GM04503 (cell line): ENCODE measurements around the gene ZBTB20.

ENCODE experiments used
- DNase-seq: peaks from one replicate; pipeline ENCODE4 v3.0.0-alpha.2; 2012; ENCODE audit warnings: low read depth

ZBTB20 gene

GRCh38 chr3:114928989-114929640, 218.0 kb downstream of the ZBTB20 start:
- DNase-seq, result no peak

- no peak for DNase-seq
Measured at GRCh38 chr3:114904633-114905032, 242.5 kb downstream of the ZBTB20 start.

- no peak for DNase-seq
Measured at GRCh38 chr3:114903213-114903612, 243.9 kb downstream of the ZBTB20 start.

GRCh38 chr3:114902691-114903101, 244.4 kb downstream of the ZBTB20 start:
- no peak for DNase-seq

GRCh38 chr3:114900908-114901307, 246.2 kb downstream of the ZBTB20 start:
- no peak for DNase-seq

GRCh38 chr3:114899186-114899931, 247.7 kb downstream of the ZBTB20 start:
- no peak for DNase-seq

- no peak for DNase-seq
Measured at GRCh38 chr3:114896978-114897377, 250.1 kb downstream of the ZBTB20 start.

GRCh38 chr3:114893361-114893760, 253.7 kb downstream of the ZBTB20 start:
- DNase-seq, result no peak

GRCh38 chr3:114892880-114893279, 254.2 kb downstream of the ZBTB20 start:
- no peak for DNase-seq

GRCh38 chr3:114892131-114892879, 254.8 kb downstream of the ZBTB20 start:
- DNase-seq, result no peak

GRCh38 chr3:114887806-114888205, 259.3 kb downstream of the ZBTB20 start:
- no peak for DNase-seq

- no peak for DNase-seq
Measured at GRCh38 chr3:114886905-114887304, 260.2 kb downstream of the ZBTB20 start.

- DNase-seq, result no peak
Measured at GRCh38 chr3:114884213-114884923, 262.7 kb downstream of the ZBTB20 start.

- no peak for DNase-seq
Measured at GRCh38 chr3:114880078-114880477, 267.0 kb downstream of the ZBTB20 start.

GRCh38 chr3:114879059-114880031, 267.7 kb downstream of the ZBTB20 start:
- no peak for DNase-seq

GRCh38 chr3:114878114-114878839, 268.8 kb downstream of the ZBTB20 start:
- no peak for DNase-seq

GRCh38 chr3:114877378-114878113, 269.5 kb downstream of the ZBTB20 start:
- no peak for DNase-seq

- DNase-seq, result no peak
Measured at GRCh38 chr3:114874522-114874971, 272.5 kb downstream of the ZBTB20 start.

GRCh38 chr3:114873591-114873990, 273.5 kb downstream of the ZBTB20 start:
- no peak for DNase-seq

GRCh38 chr3:114872588-114872987, 274.5 kb downstream of the ZBTB20 start:
- no peak for DNase-seq
